ENCODE data around the gene LAMA5.

- TF ChIP-seq CTCF (IDR thresholded peaks at IDR 0.05) (no peak), EZH2 (IDR thresholded peaks at IDR 0.05; ENCODE audit: borderline replicate concordance, insufficient read depth, low read depth, low read length, poor library complexity, severe bottlenecking) (no peak)
Observed at GRCh38 chr20:62395311-62396242, 28.5 kb upstream of the LAMA5 start.

Data from B cell (primary cell).